Testis (tissue), 3 donors: ENCODE results near the gene FIZ1. TPM values are rescaled to one million over a fixed set of nuclear protein-coding genes. Genes with fewer than 3 reads are reported as not detected.

Experiments used
- DNase-seq: peaks from one replicate; pipeline ENCODE4 v3.0.0-alpha.2; 2019
- H3K27ac ChIP-seq, 2 donors: fragments of 200-600 bp; sonication (generic); one replicate each; pipeline ENCODE4 v1.5.1; 2019
- H3K27me3 ChIP-seq: fragments of 200-600 bp; sonication (generic); one replicate; pipeline ENCODE4 v1.5.1; 2019
- H3K36me3 ChIP-seq: fragments of 200-600 bp; sonication (generic); one replicate; pipeline ENCODE4 v1.5.1; 2017; ENCODE audit warnings: low read depth; ENCODE audit errors: missing control alignments
- H3K4me1 ChIP-seq: fragments of 200-600 bp; sonication (generic); one replicate; pipeline ENCODE4 v1.5.1; 2019
- H3K4me3 ChIP-seq, 2 donors: fragments of 200-600 bp; sonication (generic); one replicate each; pipeline ENCODE4 v1.5.1; 2017 to 2019
- H3K9me3 ChIP-seq: fragments of 200-600 bp; sonication (generic); one replicate; pipeline ENCODE4 v1.5.1; 2017
- CTCF ChIP-seq, 3 experiments: fragments of 450-650 bp in 2 of 3; fragments of 200-600 bp in 1 of 3; sonication (generic) in 1 of 3; IDR thresholded peaks; one replicate each; pipeline ENCODE4 v1.5.1; 2016 to 2019; ENCODE audit warnings: antibody characterized with exemption in 3 of 3, mild to moderate bottlenecking in 2 of 3, moderate library complexity in 1 of 3
- POLR2A ChIP-seq: fragments of 450-650 bp; IDR thresholded peaks from one replicate; pipeline ENCODE4 v1.6.1; 2017; ENCODE audit warnings: antibody characterized with exemption, mild to moderate bottlenecking, moderate library complexity
- WGBS, 2 donors: methylation state at CpG; one replicate each; pipeline ENCODE4 v1.1.5; 2018; 5-methylcytosine and 5-hydroxymethylcytosine counted together
- intact Hi-C: fragments of 100-400 bp; cut with DNase I; formaldehyde crosslinking; loops from one replicate; pipeline ENCODE4 v1.15.1; 2023; ENCODE audit warnings: low total_unique reads
- polyA plus RNA-seq: library from polyadenylated mRNA; stranded (reverse); fragments of 350-450 nt; fragmentation: Illumina TruSeq; extraction: RNeasy Lipid Tissue Mini Kit (QIAGEN cat#74804); gene quantifications from one replicate; pipeline ENCODE4 v1.2.3, GENCODE V29; 2014; ENCODE audit warnings: low read depth, low replicate concordance; ENCODE audit not compliant: insufficient read depth
- total RNA-seq, 2 donors: library from RNA; depleted of rRNA; stranded (reverse); fragments of >200 nt; gene quantifications; one replicate each; pipeline ENCODE4 v1.2.3, GENCODE V29; 2016

Gene FIZ1
- total and polyA plus RNA-seq, 3 donors from 2014 or later = 8.5 to 17.4 (median 16.5) TPM

- 2 to 4% methylated on average over 8 to 38 of the region's 38 CpGs for WGBS, 2 donors
These were observed 40.8 kb upstream of the FIZ1 start for GRCh38 chr19:55640043-55640576.

GRCh38 chr19:55638864-55639359 is 39.6 kb upstream of the FIZ1 start:
- no peak for DNase-seq
- peaks cover 35% of the 10 kb centered on the region for H3K4me1 ChIP-seq
- no peak overlapping the region for H3K4me3 ChIP-seq
- whole genome bisulfite sequencing, 2 donors = 69 to 76% methylated on average over 6 of the region's 6 CpGs
- intact Hi-C loops = no loop called here
- no peak for TF ChIP-seq CTCF (IDR thresholded peaks at IDR 0.05)
- TF ChIP-seq POLR2A = no peak
- H3K27me3 ChIP-seq = no peaks in the 10 kb centered on the region
- H3K36me3 ChIP-seq = no peaks in the 10 kb centered on the region
- no peaks in the 10 kb centered on the region for H3K9me3 ChIP-seq
- no peak overlapping the region for H3K27ac ChIP-seq

More at GRCh38 chr19:55640043-55640576, 40.8 kb upstream of the FIZ1 start:
- Histone ChIP-seq H3K27ac (peak overlapping the region; percentile 76 to 93), H3K4me1 (peaks cover 42% of the 10 kb centered on the region), H3K4me3 (peak overlapping the region; percentile 95 to 96), H3K36me3 (no peaks in the 10 kb centered on the region), H3K27me3 (no peaks in the 10 kb centered on the region), H3K9me3 (no peaks in the 10 kb centered on the region)
- peak; percentile 29 to 43 (median 29) for TF ChIP-seq CTCF (IDR thresholded peaks at IDR 0.05)
- TF ChIP-seq POLR2A = no peak
- intact Hi-C loops = no loop called here
- DNase-seq = peak; percentile 61

- no peaks in the 10 kb centered on the region for H3K9me3 ChIP-seq
- no peak overlapping the region for H3K27ac ChIP-seq
- H3K4me3 ChIP-seq = no peak overlapping the region
- DNase-seq = no peak
- no peaks in the 10 kb centered on the region for H3K36me3 ChIP-seq
- peaks cover 33% of the 10 kb centered on the region for H3K4me1 ChIP-seq
- TF ChIP-seq POLR2A (no peak), CTCF (IDR thresholded peaks at IDR 0.05) (no peak)
- intact Hi-C loops = no loop called here
- WGBS, 2 donors = 74 to 82% methylated on average over 11 of the region's 11 CpGs
- no peaks in the 10 kb centered on the region for H3K27me3 ChIP-seq
These were observed 38.2 kb upstream of the FIZ1 start for GRCh38 chr19:55637534-55637933.

GRCh38 chr19:55636723-55637122 is 37.4 kb upstream of the FIZ1 start:
- Histone ChIP-seq H3K27me3 (no peaks in the 10 kb centered on the region), H3K4me3 (no peak overlapping the region), H3K4me1 (peaks cover 27% of the 10 kb centered on the region), H3K36me3 (no peaks in the 10 kb centered on the region), H3K9me3 (no peaks in the 10 kb centered on the region), H3K27ac (no peak overlapping the region)
- TF ChIP-seq POLR2A = no peak
- no peak for TF ChIP-seq CTCF (IDR thresholded peaks at IDR 0.05)
- intact Hi-C loops = no loop called here
- 77 to 83% methylated on average over 4 of the region's 4 CpGs for WGBS, 2 donors
- DNase-seq = no peak
